Measurements from ENCODE around the gene CARS1. TPM values are rescaled to one million over a fixed set of nuclear protein-coding genes. Genes with fewer than 3 reads are reported as not detected.

The CARS1 gene
- total and polyA plus RNA-seq, 9 donors, result 12.5 to 148 (median 17.6) TPM

- H3K27me3 ChIP-seq, result no peaks in the 10 kb centered on the region
- intact Hi-C loops (cut with DNase I), result loop anchor here (5.0 to 10.0 kb wide), 3 partner anchors 57 to 182 kb away; partner anchors contain the start of gene MRGPRG (in 1 of the 4)
- DNase-seq, result no peak
Measured at GRCh38 chr11:3035333-3035732, 21.9 kb downstream of the CARS1 start.

GRCh38 chr11:3030289-3031070 is 26.7 kb downstream of the CARS1 start:
- 79 to 84% (median 79%) methylated on average over 18 of the region's 18 CpGs for whole genome bisulfite sequencing, 3 donors
- Histone ChIP-seq H3K9me3 (no peaks in the 10 kb centered on the region), H3K4me1 (ENCODE audit: insufficient read depth) (no peaks in the 10 kb centered on the region), H3K27me3 (no peaks in the 10 kb centered on the region), H3K36me3 (no peaks in the 10 kb centered on the region), H3K4me3 (no peak overlapping the region), H3K27ac (no peak overlapping the region)
- TF ChIP-seq POLR2A (IDR thresholded peaks at IDR 0.05) (no peak), EP300 (IDR thresholded peaks at IDR 0.05) (no peak)
- intact Hi-C loops (cut with DNase I), result loop anchor here in 1 of 4 donors (10.0 kb wide), 1 partner anchor 64 kb away; no protein-coding TSS in a partner anchor
- no peak for DNase-seq

More at GRCh38 chr11:3035333-3035732, 21.9 kb downstream of the CARS1 start:
- Histone ChIP-seq H3K27ac (no peak overlapping the region), H3K4me1 (ENCODE audit: insufficient read depth) (no peaks in the 10 kb centered on the region), H3K9me3 (no peaks in the 10 kb centered on the region), H3K4me3 (no peak overlapping the region), H3K36me3 (no peaks in the 10 kb centered on the region)
- TF ChIP-seq CTCF (IDR thresholded peaks at IDR 0.05) (no peak), EP300 (IDR thresholded peaks at IDR 0.05) (no peak), POLR2A (IDR thresholded peaks at IDR 0.05) (no peak)

- no peaks in the 10 kb centered on the region for H3K4me1 ChIP-seq (ENCODE audit: insufficient read depth)
- H3K27me3 ChIP-seq, result no peaks in the 10 kb centered on the region
- no peaks in the 10 kb centered on the region for H3K9me3 ChIP-seq
- 88 to 96% (median 90%) methylated on average over 9 of the region's 9 CpGs for WGBS, 3 donors
- no peak for TF ChIP-seq CTCF (IDR thresholded peaks at IDR 0.05)
- TF ChIP-seq EP300 (IDR thresholded peaks at IDR 0.05), result no peak
- no peak for TF ChIP-seq POLR2A (IDR thresholded peaks at IDR 0.05)
- H3K36me3 ChIP-seq, result no peaks in the 10 kb centered on the region
- H3K4me3 ChIP-seq, result no peak overlapping the region
- H3K27ac ChIP-seq, result no peak overlapping the region
- intact Hi-C loops (cut with DNase I), result no loop called here
- DNase-seq, result no peak
Measured at GRCh38 chr11:3028813-3029212, 28.4 kb downstream of the CARS1 start.

GRCh38 chr11:3026803-3027202 is 30.4 kb downstream of the CARS1 start:
- H3K27me3 ChIP-seq, result no peaks in the 10 kb centered on the region
- H3K27ac ChIP-seq, result no peak overlapping the region
- no peaks in the 10 kb centered on the region for H3K36me3 ChIP-seq
- H3K4me1 ChIP-seq (ENCODE audit: insufficient read depth), result no peaks in the 10 kb centered on the region
- H3K9me3 ChIP-seq, result no peaks in the 10 kb centered on the region
- DNase-seq, result no peak
- no peak overlapping the region for H3K4me3 ChIP-seq
- TF ChIP-seq POLR2A (IDR thresholded peaks at IDR 0.05), result no peak
- no peak for TF ChIP-seq EP300 (IDR thresholded peaks at IDR 0.05)
- intact Hi-C loops (cut with DNase I), result no loop called here
- 89 to 94% (median 92%) methylated on average over 8 of the region's 8 CpGs for WGBS, 3 donors

- WGBS, 3 donors, result 60 to 81% (median 75%) methylated on average over 4 of the region's 4 CpGs
- TF ChIP-seq POLR2A (IDR thresholded peaks at IDR 0.05), result no peak
- TF ChIP-seq CTCF (IDR thresholded peaks at IDR 0.05), result no peak
- TF ChIP-seq EP300 (IDR thresholded peaks at IDR 0.05), result no peak
- no peaks in the 10 kb centered on the region for H3K4me1 ChIP-seq (ENCODE audit: insufficient read depth)
- DNase-seq, result no peak
- intact Hi-C loops (cut with DNase I), result no loop called here
- H3K27me3 ChIP-seq, result no peaks in the 10 kb centered on the region
- H3K4me3 ChIP-seq, result no peak overlapping the region
- no peak overlapping the region for H3K27ac ChIP-seq
- H3K9me3 ChIP-seq, result no peaks in the 10 kb centered on the region
- no peaks in the 10 kb centered on the region for H3K36me3 ChIP-seq
Measured at GRCh38 chr11:3022982-3023381, 34.2 kb downstream of the CARS1 start.

Data from ovary (tissue), 9 donors.